Measurements from ENCODE around the gene TTC39C. TPM values are rescaled to one million over a fixed set of nuclear protein-coding genes. Genes with fewer than 3 reads are reported as not detected.

TTC39C gene
- total RNA-seq, 1 experiment from 2014 or later: 24.0 TPM

GRCh38 chr18:24009246-24009645 is 5.3 kb upstream of the TTC39C start:
- TF ChIP-seq EZH2 (IDR thresholded peaks at IDR 0.05; ENCODE audit: borderline replicate concordance, low read depth, low read length, poor library complexity, severe bottlenecking): no peak
- TF ChIP-seq CTCF (conservative IDR thresholded peaks at IDR 0.05; ENCODE audit: low read depth, low read length): no peak
- CTCF ChIA-PET: no interaction called here
- POLR2A ChIA-PET (ENCODE audit: low non-redundant PET): no interaction called here

GRCh38 chr18:24009651-24010333 is 4.8 kb upstream of the TTC39C start:
- no peak overlapping the region for H3K27ac ChIP-seq (ENCODE audit: low read depth, low read length, poor library complexity, severe bottlenecking)
- no peak for DNase-seq (ENCODE audit: low spot score)
- intact Hi-C loops (cut with micrococcal nuclease; ENCODE audit: unreplicated experiment): no loop called here
- POLR2A ChIA-PET (ENCODE audit: low non-redundant PET): no interaction called here
- H3K36me3 ChIP-seq (ENCODE audit: insufficient read depth, low read length, poor library complexity, severe bottlenecking): no peaks in the 10 kb centered on the region
- TF ChIP-seq CTCF (conservative IDR thresholded peaks at IDR 0.05; ENCODE audit: low read depth, low read length) (no peak), EZH2 (IDR thresholded peaks at IDR 0.05; ENCODE audit: borderline replicate concordance, low read depth, low read length, poor library complexity, severe bottlenecking) (no peak)
- H3K9me3 ChIP-seq (ENCODE audit: low read depth, low read length, poor library complexity, severe bottlenecking): no peaks in the 10 kb centered on the region
- no peak overlapping the region for H3K4me3 ChIP-seq (ENCODE audit: low read depth, low read length, poor library complexity, severe bottlenecking)
- peaks cover 3% of the 10 kb centered on the region for H3K27me3 ChIP-seq (replicated peaks; ENCODE audit: insufficient read depth, low read depth, low read length, poor library complexity)
- no peaks in the 10 kb centered on the region for H3K4me1 ChIP-seq (ENCODE audit: insufficient read depth, low read length, poor library complexity, severe bottlenecking)
- BruUV-seq (replicated peaks): no TSS peak
- CTCF ChIA-PET: no interaction called here

More at GRCh38 chr18:24009246-24009645, 5.3 kb upstream of the TTC39C start:
- no TSS peak for BruUV-seq (replicated peaks)
- Histone ChIP-seq H3K4me3 (ENCODE audit: low read depth, low read length, poor library complexity, severe bottlenecking) (no peak overlapping the region), H3K4me1 (ENCODE audit: insufficient read depth, low read length, poor library complexity, severe bottlenecking) (no peaks in the 10 kb centered on the region), H3K27ac (ENCODE audit: low read depth, low read length, poor library complexity, severe bottlenecking) (no peak overlapping the region), H3K27me3 (replicated peaks; ENCODE audit: insufficient read depth, low read depth, low read length, poor library complexity) (peaks cover 3% of the 10 kb centered on the region), H3K36me3 (ENCODE audit: insufficient read depth, low read length, poor library complexity, severe bottlenecking) (no peaks in the 10 kb centered on the region), H3K9me3 (ENCODE audit: low read depth, low read length, poor library complexity, severe bottlenecking) (no peaks in the 10 kb centered on the region)
- intact Hi-C loops (cut with micrococcal nuclease; ENCODE audit: unreplicated experiment): no loop called here
- no peak for DNase-seq (ENCODE audit: low spot score)

- DNase-seq (ENCODE audit: low spot score): no peak
- POLR2A ChIA-PET (ENCODE audit: low non-redundant PET): no interaction called here
- peaks cover 2% of the 10 kb centered on the region for H3K4me1 ChIP-seq (ENCODE audit: insufficient read depth, low read length, poor library complexity, severe bottlenecking)
- intact Hi-C loops (cut with micrococcal nuclease; ENCODE audit: unreplicated experiment): no loop called here
- H3K36me3 ChIP-seq (ENCODE audit: insufficient read depth, low read length, poor library complexity, severe bottlenecking): no peaks in the 10 kb centered on the region
- H3K4me3 ChIP-seq (ENCODE audit: low read depth, low read length, poor library complexity, severe bottlenecking): no peak overlapping the region
- CTCF ChIA-PET: no interaction called here
- H3K27me3 ChIP-seq (replicated peaks; ENCODE audit: insufficient read depth, low read depth, low read length, poor library complexity): peaks cover 3% of the 10 kb centered on the region
- BruUV-seq (replicated peaks): no TSS peak
- no peak overlapping the region for H3K27ac ChIP-seq (ENCODE audit: low read depth, low read length, poor library complexity, severe bottlenecking)
- no peaks in the 10 kb centered on the region for H3K9me3 ChIP-seq (ENCODE audit: low read depth, low read length, poor library complexity, severe bottlenecking)
- TF ChIP-seq CTCF (conservative IDR thresholded peaks at IDR 0.05; ENCODE audit: low read depth, low read length): no peak
- no peak for TF ChIP-seq EZH2 (IDR thresholded peaks at IDR 0.05; ENCODE audit: borderline replicate concordance, low read depth, low read length, poor library complexity, severe bottlenecking)
Observed at GRCh38 chr18:24010673-24011072, 3.9 kb upstream of the TTC39C start.
